NOMO-1 (cell line): Measurements from ENCODE around the gene ATXN1.
"Not testable (repeated sequence)": the region's sequence is repeated elsewhere in the genome, so short reads cannot be mapped to it uniquely, and the experiment has no call there.

Experiments used
- DNase-seq, 2 experiments: peaks; one replicate each; lab custom pipeline; 2025; ENCODE audit not compliant: unreplicated experiment in 2 of 2; lab: John Stamatoyannopoulos, UW

Gene ATXN1

DNA sequence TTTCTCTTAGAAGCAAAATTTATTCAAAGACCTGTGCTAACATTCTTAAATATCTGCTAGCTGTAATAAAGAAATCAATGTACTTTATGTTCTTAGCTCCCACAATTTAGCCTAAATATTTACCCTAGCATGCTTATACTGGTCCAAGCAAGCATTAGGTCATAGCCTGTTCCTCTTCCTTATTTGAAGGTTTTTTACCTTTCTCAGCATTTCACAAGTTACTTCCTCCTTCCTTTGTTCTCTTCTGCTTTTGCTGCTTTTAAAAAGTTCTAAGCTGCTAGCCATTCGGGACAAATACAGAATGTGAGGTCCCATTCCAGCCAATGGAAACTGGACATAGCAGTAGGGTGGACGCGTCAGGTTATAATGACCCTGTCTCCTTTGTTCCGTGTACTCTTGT, 354.7 kb downstream of the ATXN1 start:
- DNase-seq, result peak; percentile 52 to 72

DNA sequence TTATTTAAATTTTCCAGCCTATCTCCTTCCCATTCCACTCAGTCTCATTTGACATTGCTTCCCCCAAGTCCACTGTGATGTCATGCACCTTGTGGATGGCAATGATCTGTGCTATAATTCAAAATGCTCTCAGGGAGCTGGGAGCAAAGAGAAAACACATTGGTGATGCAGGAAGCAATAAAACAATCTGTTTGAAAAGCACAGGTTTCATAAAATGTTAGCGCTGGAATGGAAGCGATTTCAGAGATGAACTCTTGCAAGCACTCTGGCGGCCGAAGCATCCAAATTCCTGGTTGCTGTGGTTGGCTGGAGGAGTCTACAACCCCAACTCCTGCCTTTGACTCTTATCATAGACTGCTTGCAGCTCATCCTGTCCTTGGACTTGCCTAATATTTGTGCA, 355.9 kb downstream of the ATXN1 start:
- no peak for DNase-seq

DNA sequence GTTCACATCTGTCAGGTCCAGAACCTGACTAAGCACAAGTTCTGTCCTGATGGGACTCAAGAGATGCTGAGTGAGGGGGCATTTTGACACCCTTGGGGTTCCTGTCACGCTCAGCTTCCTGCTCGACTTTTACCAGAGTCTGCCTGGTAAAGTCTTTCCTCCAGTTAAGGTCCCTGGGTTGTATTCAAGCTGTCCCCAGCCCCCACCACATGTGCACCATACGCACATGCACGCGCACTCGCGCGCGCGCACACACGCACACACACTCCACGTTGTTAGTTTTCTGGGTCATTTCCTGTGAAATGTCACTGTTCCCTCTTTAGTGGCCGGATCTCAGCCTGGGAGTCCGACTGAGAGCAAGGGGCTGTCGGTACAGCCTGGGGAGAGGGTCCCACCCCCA, 356.8 kb downstream of the ATXN1 start:
- no peak for DNase-seq

DNA sequence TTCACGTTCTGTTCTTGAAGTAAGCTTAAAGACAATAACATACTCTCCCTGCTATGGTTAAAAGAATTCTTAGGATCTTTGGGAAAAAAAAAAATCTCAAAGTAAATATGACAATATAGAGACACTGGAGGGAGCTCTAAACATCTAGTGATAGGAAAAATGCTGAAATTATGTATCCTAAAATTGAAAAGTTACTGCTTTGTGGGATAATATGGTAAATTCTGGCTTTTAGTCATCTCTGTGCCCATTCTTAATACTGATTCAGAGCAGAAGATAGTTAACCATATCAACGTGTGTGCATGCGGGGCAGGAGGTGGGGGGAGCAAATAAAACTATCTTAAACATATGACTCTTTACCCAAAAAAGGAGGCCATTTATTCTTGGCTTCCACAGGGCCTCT, 357.4 kb downstream of the ATXN1 start:
- no peak for DNase-seq

DNA sequence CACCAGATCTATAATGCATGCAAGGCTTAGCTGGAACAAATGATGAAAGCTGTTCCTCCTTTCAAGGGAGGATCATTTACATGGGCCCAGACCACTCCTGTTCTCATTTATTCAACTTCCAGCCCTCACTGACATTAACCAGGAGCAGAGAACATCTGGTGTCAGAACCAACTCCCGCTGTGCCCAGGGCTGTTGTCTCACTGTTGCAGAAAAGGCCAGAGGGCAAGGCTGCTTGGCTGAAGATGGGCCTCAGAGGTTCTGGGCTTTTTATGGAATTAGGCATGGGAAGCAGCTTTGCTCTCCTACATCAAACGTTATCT, 358.7 kb downstream of the ATXN1 start:
- DNase-seq, result no peak

DNA sequence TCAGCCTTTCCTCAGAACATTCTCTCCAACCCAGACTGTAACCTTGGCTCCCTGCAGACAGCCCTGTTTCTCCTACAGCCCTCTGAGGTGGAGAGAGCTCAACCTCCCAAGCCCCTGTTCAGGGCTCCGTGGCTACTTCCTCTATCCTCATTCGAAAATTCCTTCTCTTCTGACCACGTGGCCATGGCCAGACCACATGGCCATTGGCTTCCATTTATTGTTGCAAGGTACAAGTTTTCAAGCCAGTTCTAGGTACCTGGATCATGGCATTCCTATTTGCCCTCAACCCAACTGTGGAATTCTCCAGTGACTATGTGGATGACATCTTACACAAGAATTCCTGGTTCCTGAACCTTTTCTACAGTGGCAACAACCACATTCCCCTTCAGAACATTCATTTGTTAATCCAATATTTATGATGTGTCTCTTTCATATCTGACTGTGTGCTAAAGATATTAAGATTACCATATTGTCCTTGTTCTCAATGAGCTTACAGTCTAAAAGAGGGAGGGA, 361.0 kb downstream of the ATXN1 start:
- no peak for DNase-seq

DNA sequence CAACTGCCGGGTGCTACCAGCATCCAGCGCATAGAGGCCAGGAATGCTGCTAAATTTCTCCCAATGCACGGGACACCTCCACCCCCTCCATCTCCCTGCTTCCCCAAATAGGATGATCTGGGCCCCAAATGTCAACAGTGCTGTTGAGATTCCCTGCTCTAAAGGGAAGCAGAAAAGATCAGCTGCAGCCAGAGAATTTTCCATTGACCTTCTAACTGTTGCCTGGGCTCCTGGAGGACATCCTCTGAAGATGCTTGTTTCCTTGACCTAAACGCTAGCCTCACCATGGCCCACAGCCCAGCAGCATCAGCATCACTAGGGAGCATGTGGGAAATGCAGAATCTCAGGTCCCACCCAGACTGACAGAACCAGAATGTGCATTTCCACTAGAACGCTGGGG, 361.6 kb downstream of the ATXN1 start:
- DNase-seq, result no peak

DNA sequence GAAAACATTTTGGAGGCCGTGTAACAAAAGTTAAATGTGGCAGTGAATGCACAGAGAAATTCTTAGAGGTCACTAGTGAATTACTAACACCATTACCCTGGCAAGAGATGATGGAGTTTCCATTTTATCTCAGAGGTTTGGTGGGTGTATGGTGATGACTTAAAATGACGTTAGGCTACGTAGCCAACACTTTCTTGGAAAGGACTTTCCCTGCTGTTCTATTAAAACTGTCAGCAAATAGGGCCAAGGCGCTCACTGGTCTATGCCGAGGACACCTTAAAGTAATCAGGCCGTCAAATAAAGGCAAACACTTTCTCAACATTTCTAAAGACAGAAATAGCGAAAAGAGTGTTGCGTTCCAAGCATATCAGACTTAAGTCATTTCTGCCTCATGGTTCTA, 362.1 kb downstream of the ATXN1 start:
- no peak for DNase-seq

DNA sequence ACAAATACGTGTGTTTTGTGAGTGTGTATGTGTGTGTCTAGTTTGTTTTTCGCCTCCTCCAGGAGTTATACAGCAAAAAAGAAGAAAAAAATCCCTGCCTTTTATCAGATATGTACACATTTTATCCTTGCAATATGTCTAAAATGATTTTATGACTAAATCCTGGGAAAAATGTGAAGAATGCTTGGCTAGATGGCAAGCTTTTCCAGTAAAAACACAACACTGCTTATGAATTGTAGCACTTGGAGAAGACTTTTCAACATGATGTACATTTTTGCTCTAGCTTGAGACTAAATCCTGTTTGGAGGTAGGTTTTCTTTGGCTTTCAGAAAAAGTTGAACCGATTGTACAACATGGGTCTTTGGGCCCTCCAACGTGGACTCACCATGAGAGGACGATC, 362.7 kb downstream of the ATXN1 start:
- no peak for DNase-seq

DNA sequence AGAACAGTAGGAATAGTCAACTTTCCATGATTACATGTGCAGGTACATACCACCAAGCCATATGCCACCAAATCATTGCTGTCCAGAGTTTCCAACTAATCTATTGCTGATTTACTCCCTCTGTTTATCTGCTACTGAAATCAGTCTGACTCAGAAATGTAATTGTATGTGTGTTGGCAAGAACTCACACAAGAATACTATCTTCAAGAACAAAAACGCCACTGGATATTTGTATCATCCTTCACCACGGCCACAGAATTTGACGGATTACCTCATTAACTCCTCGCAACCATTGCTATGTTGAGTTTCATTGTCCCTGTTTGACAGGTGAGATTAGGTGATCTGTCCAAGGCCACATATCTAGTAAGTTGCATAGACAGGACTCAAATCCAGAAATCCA, 363.6 kb downstream of the ATXN1 start:
- DNase-seq, result no peak

DNA sequence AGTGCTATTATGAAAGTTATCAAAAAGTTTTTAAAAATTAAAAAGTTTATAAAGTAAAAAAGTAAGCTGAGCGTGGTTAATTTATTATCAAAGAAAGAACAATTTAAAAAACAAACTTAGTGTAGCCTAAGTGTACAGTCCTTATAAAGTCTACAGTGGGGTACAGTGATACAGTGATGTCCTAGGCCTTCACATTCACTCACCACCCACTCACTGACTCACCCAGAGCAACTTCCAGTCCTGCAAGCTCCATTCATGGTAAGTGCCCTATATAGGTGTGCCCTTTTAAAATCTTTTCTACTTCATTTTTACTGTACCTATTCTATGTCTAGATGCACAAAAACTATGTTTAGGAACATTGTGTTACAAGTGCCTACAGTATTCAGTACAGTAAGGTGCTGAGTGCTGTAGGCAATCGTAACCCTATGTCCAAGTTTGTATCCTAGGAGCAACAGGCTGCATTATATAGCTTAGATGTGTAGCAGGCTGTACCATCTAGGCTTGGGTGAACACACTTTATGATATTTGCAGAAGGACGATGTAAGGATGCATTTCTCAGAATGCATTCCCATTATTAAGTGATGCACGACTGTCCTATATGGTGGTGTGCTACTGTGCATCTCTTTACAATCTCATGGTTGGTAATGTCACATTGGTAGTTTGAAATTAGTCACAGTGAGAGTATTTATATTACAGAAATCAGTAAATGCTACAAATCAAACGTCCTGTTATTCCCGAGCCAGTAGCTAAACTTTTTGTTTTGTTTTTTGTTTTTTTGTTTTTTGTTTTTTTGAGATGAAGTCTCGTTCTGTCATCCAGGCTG, 364.6 kb downstream of the ATXN1 start:
- no peak for DNase-seq

DNA sequence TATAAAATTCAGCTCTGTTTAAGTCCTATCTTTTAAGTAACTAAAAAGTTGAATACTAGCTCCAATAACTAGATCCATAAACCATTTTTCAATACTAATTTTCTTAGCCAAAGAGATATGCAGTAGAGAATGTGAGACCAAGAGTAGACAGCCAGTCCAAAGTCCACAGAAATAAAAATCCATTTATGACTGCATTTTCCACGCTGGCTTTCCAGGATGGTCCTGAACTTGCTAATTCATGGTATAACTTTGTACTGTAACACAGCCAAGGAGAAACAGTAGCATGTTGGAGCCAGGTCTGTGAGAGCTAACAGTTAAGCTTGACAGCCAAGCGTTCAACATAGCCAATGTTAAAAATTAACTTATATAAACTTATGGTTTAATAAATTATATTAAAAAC, 366.6 kb downstream of the ATXN1 start:
- no peak for DNase-seq

DNA sequence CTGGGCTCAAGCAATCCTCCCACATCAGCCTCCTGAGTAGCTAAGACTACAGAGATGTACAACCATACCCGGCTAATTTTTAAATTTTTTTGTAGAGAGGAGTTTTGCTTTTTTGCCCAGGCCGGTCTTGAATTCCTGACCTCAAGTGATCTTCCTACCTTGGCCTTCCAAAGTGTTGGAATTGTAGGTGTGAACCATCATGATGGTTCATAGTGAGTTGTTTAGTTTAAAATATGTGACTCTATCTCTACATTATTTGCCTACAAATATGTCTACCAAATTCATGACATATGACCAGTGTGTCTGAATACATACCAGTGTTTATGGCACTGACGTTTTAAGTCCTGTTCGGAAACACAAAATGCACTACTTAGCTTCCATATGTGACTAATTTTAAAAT, 367.9 kb downstream of the ATXN1 start:
- no peak for DNase-seq

DNA sequence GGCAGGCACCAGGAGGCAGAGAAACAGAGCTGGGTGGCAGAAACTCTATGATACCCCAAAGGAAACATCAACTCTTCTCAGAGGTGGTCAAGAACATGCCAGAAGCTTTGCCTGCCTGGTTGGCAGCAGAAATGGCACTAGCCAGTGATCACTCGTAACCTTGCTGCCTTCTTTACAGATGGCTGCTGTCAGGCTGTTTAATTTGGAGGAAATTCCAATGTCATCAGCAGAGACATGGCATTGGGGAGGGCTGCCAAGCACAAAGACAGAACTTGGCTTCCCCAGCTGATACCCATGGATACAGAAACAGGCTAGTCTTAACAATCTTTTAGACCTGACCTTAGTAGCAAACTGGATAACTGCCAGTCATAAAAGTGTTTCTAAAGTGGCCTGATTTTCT, 369.2 kb downstream of the ATXN1 start:
- no peak for DNase-seq

DNA sequence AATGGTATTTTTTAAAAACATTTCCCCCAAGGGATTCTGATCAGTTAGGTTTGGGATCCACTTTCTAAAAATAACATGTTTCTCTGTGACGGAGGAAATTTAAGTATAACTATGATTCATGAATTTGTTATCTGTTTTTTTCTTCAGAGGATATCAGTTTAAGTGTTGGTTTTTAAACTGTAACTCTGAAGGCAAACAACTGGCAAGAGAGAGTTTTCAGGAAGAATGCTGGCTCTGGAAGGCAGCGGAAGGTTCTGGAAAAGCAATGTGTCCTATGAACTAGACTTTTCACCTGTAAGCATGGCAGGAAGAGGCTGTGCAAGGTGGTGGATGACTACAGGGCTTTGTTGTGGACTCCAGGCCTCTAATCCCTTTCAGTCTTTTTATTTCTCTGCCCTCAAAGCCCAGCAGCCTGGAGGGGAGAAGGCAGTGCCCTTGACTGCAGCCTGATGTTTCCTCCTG, 369.8 kb downstream of the ATXN1 start:
- DNase-seq, result no peak

DNA sequence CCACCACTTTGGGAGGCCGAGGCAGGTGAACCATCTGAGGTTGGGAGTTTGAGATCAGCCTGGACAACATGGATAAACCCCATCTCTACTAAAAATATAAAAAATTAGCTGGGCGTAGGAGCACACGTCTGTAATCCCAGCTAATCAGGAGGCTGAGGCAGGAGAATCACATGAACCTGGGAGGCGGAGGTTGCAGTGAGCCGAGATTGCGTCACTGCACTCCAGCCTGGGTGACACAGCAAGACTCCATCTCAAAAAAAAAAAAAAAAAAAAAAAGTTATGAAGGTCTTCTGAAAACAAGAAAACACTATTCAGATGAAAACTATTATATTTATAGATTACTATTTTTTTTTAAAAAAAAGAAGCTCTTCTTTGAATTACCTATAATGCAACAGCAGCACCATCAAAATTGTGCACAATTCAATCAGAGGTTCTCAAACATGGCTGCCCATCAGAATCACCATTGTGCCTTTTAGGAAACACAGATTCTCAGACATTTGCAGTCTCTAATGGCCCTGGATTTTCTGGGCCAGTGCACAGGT, 370.3 kb downstream of the ATXN1 start:
- DNase-seq, result not testable (repeated sequence)

DNA sequence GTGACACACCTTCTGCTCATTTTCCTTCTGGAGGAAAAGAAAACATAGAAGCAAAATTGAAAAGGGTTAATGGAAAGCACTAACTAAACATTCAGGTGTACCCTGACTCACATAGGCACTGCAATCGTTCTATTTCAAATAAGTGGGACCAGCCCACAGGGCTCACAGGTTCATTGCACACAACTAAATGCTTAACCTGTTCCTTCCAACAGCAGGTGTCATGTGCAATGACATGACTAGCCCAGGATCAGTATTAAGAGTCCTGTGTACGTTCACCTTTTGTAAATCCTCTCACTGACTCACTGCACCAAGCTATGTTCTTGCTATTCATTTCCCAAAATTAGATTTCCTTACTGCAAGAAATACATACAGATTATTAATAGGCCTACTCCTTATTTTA, 371.6 kb downstream of the ATXN1 start:
- DNase-seq, result no peak

DNA sequence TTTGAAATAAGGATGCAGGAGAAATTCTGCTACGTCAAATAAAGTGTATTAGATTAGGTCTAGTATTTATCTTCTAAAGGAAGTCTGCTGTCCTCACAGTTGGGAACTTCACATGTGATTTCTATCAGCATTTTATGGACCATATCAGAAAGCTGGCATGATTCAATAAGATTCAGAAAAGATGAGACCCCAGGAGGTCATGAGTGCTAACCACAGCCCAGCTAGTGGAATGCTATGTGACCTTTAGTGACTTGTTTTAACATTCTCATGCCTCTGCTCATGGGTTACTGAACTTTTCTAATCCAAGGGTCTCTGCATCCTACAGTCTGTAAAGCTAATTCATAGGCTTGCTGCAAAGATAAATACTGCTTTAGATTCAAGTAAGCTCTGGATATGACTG, 372.8 kb downstream of the ATXN1 start:
- DNase-seq, result no peak

DNA sequence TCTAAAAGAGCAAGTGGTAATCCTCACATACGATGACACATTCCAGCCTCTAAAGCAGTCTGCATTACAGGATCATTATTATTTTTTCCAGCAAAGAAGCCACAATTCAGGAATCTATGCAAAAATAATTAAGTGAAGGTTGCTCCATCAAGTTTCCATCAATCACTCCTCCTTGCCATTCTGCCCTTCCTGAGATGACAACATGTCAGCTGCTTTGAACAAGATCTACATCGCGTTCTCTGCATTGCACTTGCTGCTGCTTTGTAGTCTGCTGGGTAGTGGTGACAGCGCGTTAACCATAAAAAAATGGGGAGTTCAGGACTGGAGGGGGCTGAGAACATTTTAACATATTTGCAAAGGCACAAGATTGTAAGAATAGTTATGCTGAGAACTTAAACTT, 375.2 kb downstream of the ATXN1 start:
- no peak for DNase-seq

DNA sequence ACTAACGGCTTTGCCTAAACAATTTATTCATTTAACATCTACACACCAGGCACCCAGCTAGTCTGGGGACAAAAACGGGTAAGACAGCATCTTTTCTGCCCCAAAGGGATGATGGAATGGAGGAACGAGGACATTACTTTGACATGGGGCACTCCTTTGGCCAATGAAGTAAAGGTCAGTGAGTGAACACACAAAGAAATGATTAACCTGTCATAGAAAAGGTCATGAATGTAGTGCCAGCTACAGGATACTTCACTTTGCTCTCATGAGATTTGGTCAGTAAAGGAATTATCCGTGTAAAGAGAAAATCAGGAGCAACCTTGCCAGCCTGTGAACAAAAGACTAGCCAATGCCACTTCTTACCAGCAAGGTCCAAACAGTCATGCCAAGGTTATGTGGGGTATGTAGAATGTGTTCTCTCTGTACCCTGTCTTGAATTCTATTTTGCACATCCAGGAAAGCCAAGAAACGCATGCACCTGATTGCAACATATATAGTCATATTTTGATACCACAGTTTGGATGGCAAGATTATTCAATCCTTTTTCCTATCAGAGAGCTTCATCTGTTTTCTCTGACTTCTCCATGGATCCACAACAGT, 377.6 kb downstream of the ATXN1 start:
- DNase-seq, result no peak

DNA sequence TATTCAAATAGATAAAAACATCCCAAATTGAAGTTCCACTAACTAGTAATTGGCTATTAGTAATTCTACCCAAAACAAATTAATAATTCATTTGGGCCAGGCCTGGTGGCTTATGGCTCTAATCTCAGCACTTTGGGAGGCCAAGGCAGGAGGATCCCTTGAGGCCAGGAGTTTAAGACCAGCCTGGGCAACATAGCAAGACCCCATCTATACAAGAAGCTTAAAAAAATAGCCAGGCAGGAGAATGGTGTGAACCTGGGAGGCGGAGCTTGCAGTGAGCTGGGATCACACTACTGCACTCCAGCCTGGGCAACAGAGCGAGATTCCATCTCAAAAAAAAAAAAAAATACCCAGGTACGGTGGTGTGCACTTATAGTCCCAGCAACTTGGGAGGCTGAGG, 379.3 kb downstream of the ATXN1 start:
- DNase-seq, result not testable (repeated sequence)

DNA sequence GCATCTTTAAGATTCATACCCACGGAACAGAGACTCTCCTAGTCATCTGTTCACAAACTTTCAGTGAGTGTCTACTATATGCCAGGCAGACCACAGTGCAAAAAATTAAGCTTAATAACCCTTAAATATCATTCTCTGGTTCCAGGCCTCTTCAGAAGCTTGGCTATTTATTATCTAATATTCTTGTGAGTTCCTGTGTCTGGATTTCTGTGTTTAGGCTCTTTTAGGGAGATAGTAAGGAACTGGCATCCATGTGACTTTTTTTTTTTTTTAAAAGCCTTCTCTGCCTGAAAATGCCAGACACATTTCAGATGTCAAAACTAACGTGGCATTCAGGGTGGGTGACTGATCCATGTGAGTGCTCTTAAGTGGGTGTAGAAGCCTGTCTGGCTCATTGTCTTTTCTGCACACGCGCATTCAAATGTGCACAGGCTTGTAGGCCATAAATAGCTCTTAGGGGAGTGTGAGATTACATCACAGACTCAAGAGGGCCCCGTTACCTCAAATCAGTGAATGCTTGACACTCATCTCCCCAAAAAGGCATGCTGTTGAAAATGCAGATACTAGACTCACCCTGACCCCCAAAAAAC, 380.9 kb downstream of the ATXN1 start:
- DNase-seq, result no peak
